ENCODE measurements around the gene EXD3. TPM values are rescaled to one million over a fixed set of nuclear protein-coding genes. Genes with fewer than 3 reads are reported as not detected.

Gene EXD3
- total and polyA plus RNA-seq, 5 donors from 2014 or later: 4.7 to 27.3 (median 5.8) TPM

GRCh38 chr9:137302449-137303150 lies 120.4 kb downstream of the EXD3 start:
- peaks cover 5% of the 10 kb centered on the region for H3K27me3 Mint-ChIP-seq
- no peaks in the 10 kb centered on the region for H3K9me3 ChIP-seq (ENCODE audit: control insufficient read depth in 2 of 2, low read length in 2 of 2)
- no peaks in the 10 kb centered on the region for H3K36me3 ChIP-seq (ENCODE audit: control insufficient read depth, insufficient read depth, low read length)
- H3K27ac Mint-ChIP-seq: no peak overlapping the region
- peaks cover 0 to 29% (median 4%) of the 10 kb centered on the region in 4 donors for H3K4me1 Mint-ChIP-seq
- peaks cover 42% of the 10 kb centered on the region for H3K4me1 ChIP-seq (ENCODE audit: control insufficient read depth, insufficient read depth, low read length, poor library complexity, severe bottlenecking)
- H3K36me3 Mint-ChIP-seq: no peaks in the 10 kb centered on the region
- peak overlapping the region in 2 of 4 donors; percentile 50 to 63 for H3K4me3 Mint-ChIP-seq
- no peak for DNase-seq
- ATAC-seq (ENCODE audit: low read depth in 2 of 2): peak; percentile 26 to 29
- H3K4me3 ChIP-seq (ENCODE audit: low read depth, low read length): no peak overlapping the region
- H3K27ac ChIP-seq (ENCODE audit: insufficient read depth, low read length, poor library complexity, severe bottlenecking): peak overlapping the region; percentile 51
- H3K9me3 Mint-ChIP-seq: no peaks in the 10 kb centered on the region
- H3K27me3 ChIP-seq (ENCODE audit: control insufficient read depth, insufficient read depth, low read length): peaks cover 3% of the 10 kb centered on the region

GRCh38 chr9:137302118-137302448 lies 120.9 kb downstream of the EXD3 start, which contains the start of gene NRARP:
TSS of gene NRARP (minus strand) at chr9:137302271. CDS start at chr9:137301928, 343 bp downstream.
- H3K27me3 Mint-ChIP-seq: peaks cover 10% of the 10 kb centered on the region
- H3K4me3 Mint-ChIP-seq: peak within 1 kb of the TSS; percentile 15 to 87 (median 74)
- Histone ChIP-seq H3K9me3 (ENCODE audit: control insufficient read depth in 2 of 2, low read length in 2 of 2) (no peaks in the 10 kb centered on the region), H3K4me3 (ENCODE audit: low read depth, low read length) (no peak within 1 kb of the TSS), H3K27me3 (ENCODE audit: control insufficient read depth, insufficient read depth, low read length) (peaks cover 4% of the 10 kb centered on the region), H3K4me1 (ENCODE audit: control insufficient read depth, insufficient read depth, low read length, poor library complexity, severe bottlenecking) (peaks cover 42% of the 10 kb centered on the region), H3K27ac (ENCODE audit: insufficient read depth, low read length, poor library complexity, severe bottlenecking) (peak within 1 kb of the TSS; percentile 51), H3K36me3 (ENCODE audit: control insufficient read depth, insufficient read depth, low read length) (no peaks in the 10 kb centered on the region)
- no peaks in the 10 kb centered on the region for H3K9me3 Mint-ChIP-seq
- peak; percentile 87 to 91 (median 87) for DNase-seq
- H3K27ac Mint-ChIP-seq: no peak within 1 kb of the TSS
- H3K4me1 Mint-ChIP-seq: peaks cover 0 to 27% (median 4%) of the 10 kb centered on the region in 4 donors
- ATAC-seq (ENCODE audit: low read depth in 2 of 2): peak; percentile 86 to 91
- no peaks in the 10 kb centered on the region for H3K36me3 Mint-ChIP-seq

GRCh38 chr9:137301081-137301947 lies 121.6 kb downstream of the EXD3 start:
- ATAC-seq (ENCODE audit: low read depth in 2 of 2): peak; percentile 2 to 4
- Histone ChIP-seq H3K27ac (ENCODE audit: insufficient read depth, low read length, poor library complexity, severe bottlenecking) (no peak overlapping the region), H3K36me3 (ENCODE audit: control insufficient read depth, insufficient read depth, low read length) (no peaks in the 10 kb centered on the region), H3K9me3 (ENCODE audit: control insufficient read depth in 2 of 2, low read length in 2 of 2) (no peaks in the 10 kb centered on the region), H3K4me3 (ENCODE audit: low read depth, low read length) (peak overlapping the region; percentile 32), H3K4me1 (ENCODE audit: control insufficient read depth, insufficient read depth, low read length, poor library complexity, severe bottlenecking) (peaks cover 40% of the 10 kb centered on the region), H3K27me3 (ENCODE audit: control insufficient read depth, insufficient read depth, low read length) (peaks cover 5% of the 10 kb centered on the region)
- Mint-ChIP-seq H3K4me3 (peak overlapping the region; percentile 15 to 87 (median 68)), H3K27ac (no peak overlapping the region), H3K4me1 (peaks cover 0 to 28% (median 5%) of the 10 kb centered on the region in 4 donors), H3K9me3 (peaks cover 0 to 1% (median 0%) of the 10 kb centered on the region in 7 donors), H3K27me3 (peaks cover 17% of the 10 kb centered on the region), H3K36me3 (no peaks in the 10 kb centered on the region)
- DNase-seq: peak in 1 of 3 donors; percentile 48

- Mint-ChIP-seq H3K4me3 (peak overlapping the region; percentile 81 to 87 (median 85)), H3K4me1 (peaks cover 0 to 27% (median 5%) of the 10 kb centered on the region in 4 donors), H3K9me3 (peaks cover 0 to 1% (median 0%) of the 10 kb centered on the region in 7 donors), H3K27me3 (peaks cover 18% of the 10 kb centered on the region), H3K36me3 (no peaks in the 10 kb centered on the region), H3K27ac (no peak overlapping the region)
- DNase-seq: no peak
- ATAC-seq (ENCODE audit: low read depth in 2 of 2): no peak
- Histone ChIP-seq H3K4me1 (ENCODE audit: control insufficient read depth, insufficient read depth, low read length, poor library complexity, severe bottlenecking) (peaks cover 33% of the 10 kb centered on the region), H3K27me3 (ENCODE audit: control insufficient read depth, insufficient read depth, low read length) (peaks cover 5% of the 10 kb centered on the region), H3K36me3 (ENCODE audit: control insufficient read depth, insufficient read depth, low read length) (no peaks in the 10 kb centered on the region), H3K4me3 (ENCODE audit: low read depth, low read length) (peak overlapping the region; percentile 32), H3K9me3 (ENCODE audit: control insufficient read depth in 2 of 2, low read length in 2 of 2) (no peaks in the 10 kb centered on the region), H3K27ac (ENCODE audit: insufficient read depth, low read length, poor library complexity, severe bottlenecking) (no peak overlapping the region)
Observed at GRCh38 chr9:137300567-137301080, 122.3 kb downstream of the EXD3 start.

- H3K27me3 Mint-ChIP-seq: peaks cover 18% of the 10 kb centered on the region
- Histone ChIP-seq H3K27ac (ENCODE audit: insufficient read depth, low read length, poor library complexity, severe bottlenecking) (no peak overlapping the region), H3K36me3 (ENCODE audit: control insufficient read depth, insufficient read depth, low read length) (no peaks in the 10 kb centered on the region), H3K9me3 (ENCODE audit: control insufficient read depth in 2 of 2, low read length in 2 of 2) (no peaks in the 10 kb centered on the region), H3K4me1 (ENCODE audit: control insufficient read depth, insufficient read depth, low read length, poor library complexity, severe bottlenecking) (peaks cover 30% of the 10 kb centered on the region), H3K4me3 (ENCODE audit: low read depth, low read length) (no peak overlapping the region), H3K27me3 (ENCODE audit: control insufficient read depth, insufficient read depth, low read length) (peaks cover 5% of the 10 kb centered on the region)
- DNase-seq (no peak), ATAC-seq (ENCODE audit: low read depth in 2 of 2) (no peak)
- peaks cover 0 to 1% (median 0%) of the 10 kb centered on the region in 7 donors for H3K9me3 Mint-ChIP-seq
- no peaks in the 10 kb centered on the region for H3K36me3 Mint-ChIP-seq
- H3K4me3 Mint-ChIP-seq: peak overlapping the region; percentile 48 to 82 (median 62)
- H3K4me1 Mint-ChIP-seq: peaks cover 0 to 20% (median 3%) of the 10 kb centered on the region in 4 donors
- H3K27ac Mint-ChIP-seq: no peak overlapping the region
Observed at GRCh38 chr9:137299938-137300337, 123.0 kb downstream of the EXD3 start.

GRCh38 chr9:137299203-137299565 lies 123.8 kb downstream of the EXD3 start:
- Histone ChIP-seq H3K36me3 (ENCODE audit: control insufficient read depth, insufficient read depth, low read length) (no peaks in the 10 kb centered on the region), H3K4me1 (ENCODE audit: control insufficient read depth, insufficient read depth, low read length, poor library complexity, severe bottlenecking) (peaks cover 28% of the 10 kb centered on the region), H3K27ac (ENCODE audit: insufficient read depth, low read length, poor library complexity, severe bottlenecking) (no peak overlapping the region), H3K4me3 (ENCODE audit: low read depth, low read length) (no peak overlapping the region), H3K9me3 (ENCODE audit: control insufficient read depth in 2 of 2, low read length in 2 of 2) (peaks cover 0 to 5% of the 10 kb centered on the region in 2 experiments), H3K27me3 (ENCODE audit: control insufficient read depth, insufficient read depth, low read length) (peaks cover 10% of the 10 kb centered on the region)
- DNase-seq (no peak), ATAC-seq (ENCODE audit: low read depth in 2 of 2) (no peak)
- no peaks in the 10 kb centered on the region for H3K36me3 Mint-ChIP-seq
- peaks cover 25% of the 10 kb centered on the region for H3K27me3 Mint-ChIP-seq
- no peak overlapping the region for H3K27ac Mint-ChIP-seq
- peak overlapping the region in 1 of 4 donors; percentile 41 for H3K4me3 Mint-ChIP-seq
- peaks cover 0 to 1% (median 0%) of the 10 kb centered on the region in 7 donors for H3K9me3 Mint-ChIP-seq
- peaks cover 0 to 22% (median 3%) of the 10 kb centered on the region in 4 donors for H3K4me1 Mint-ChIP-seq

- Histone ChIP-seq H3K4me1 (ENCODE audit: control insufficient read depth, insufficient read depth, low read length, poor library complexity, severe bottlenecking) (peaks cover 28% of the 10 kb centered on the region), H3K4me3 (ENCODE audit: low read depth, low read length) (no peak overlapping the region), H3K27me3 (ENCODE audit: control insufficient read depth, insufficient read depth, low read length) (peaks cover 10% of the 10 kb centered on the region), H3K36me3 (ENCODE audit: control insufficient read depth, insufficient read depth, low read length) (no peaks in the 10 kb centered on the region), H3K9me3 (ENCODE audit: control insufficient read depth in 2 of 2, low read length in 2 of 2) (peaks cover 0 to 5% of the 10 kb centered on the region in 2 experiments), H3K27ac (ENCODE audit: insufficient read depth, low read length, poor library complexity, severe bottlenecking) (no peak overlapping the region)
- Mint-ChIP-seq H3K27me3 (peaks cover 31% of the 10 kb centered on the region), H3K9me3 (peaks cover 0 to 1% (median 0%) of the 10 kb centered on the region in 7 donors), H3K4me3 (no peak overlapping the region), H3K27ac (no peak overlapping the region), H3K4me1 (peaks cover 0 to 20% (median 4%) of the 10 kb centered on the region in 4 donors), H3K36me3 (no peaks in the 10 kb centered on the region)
- ATAC-seq (ENCODE audit: low read depth in 2 of 2): no peak
- no peak for DNase-seq
Observed at GRCh38 chr9:137298401-137299202, 124.4 kb downstream of the EXD3 start.

Measured in CD4-positive, CD25-positive, alpha-beta regulatory T cell (primary cell).